ENCODE data around the gene SUPT4H1.

Gene SUPT4H1

DNA sequence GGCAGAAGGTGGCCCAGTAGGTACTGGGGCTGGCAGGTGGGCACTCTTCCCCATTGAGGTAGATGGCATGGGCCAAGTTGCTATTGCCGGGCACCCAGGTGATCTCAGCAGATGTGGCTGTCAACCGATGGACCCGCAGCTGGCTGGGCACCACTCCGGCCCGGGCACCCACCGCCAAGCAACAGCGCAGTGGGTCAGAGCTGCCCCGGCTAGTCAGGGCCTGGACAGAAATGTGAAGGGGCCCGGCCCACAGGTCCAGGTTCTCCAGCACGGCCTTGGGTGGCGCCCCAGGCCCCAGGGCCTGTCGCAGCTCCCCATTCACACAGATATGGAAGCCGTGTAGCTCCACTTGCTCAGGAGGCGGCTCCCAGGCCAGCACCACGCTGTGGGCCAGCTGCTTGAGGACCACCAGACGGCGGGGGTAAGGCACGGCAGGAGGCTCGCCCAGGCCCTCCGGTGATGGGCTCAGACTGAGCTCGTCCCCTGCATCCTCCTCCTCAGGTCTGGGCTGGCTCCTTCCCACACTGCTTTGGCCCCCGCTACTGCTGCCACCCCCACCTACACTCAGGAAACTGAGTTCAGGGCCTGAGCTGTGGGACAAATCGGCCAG, 39.9 kb downstream of the SUPT4H1 start:
- WGBS = 90% methylated on average over 23 of the region's 23 CpGs
- H3K27me3 ChIP-seq (ENCODE audit: insufficient read depth, low read length) = no peaks in the 10 kb centered on the region
- no peak overlapping the region for H3K27ac ChIP-seq (ENCODE audit: low read depth, low read length)
- H3K9me3 ChIP-seq (ENCODE audit: insufficient read depth, low read depth, low read length) = no peaks in the 10 kb centered on the region
- no peak overlapping the region for H3K4me3 ChIP-seq (ENCODE audit: low read length)
- H3K36me3 ChIP-seq (ENCODE audit: insufficient read depth, low read length) = no peaks in the 10 kb centered on the region
- no peak overlapping the region for H3K9ac ChIP-seq (ENCODE audit: low read depth, low read length)
- no peaks in the 10 kb centered on the region; the same call in 1 of the 2 replicates for H3K4me1 ChIP-seq (ENCODE audit: insufficient read depth, low read length)

DNA sequence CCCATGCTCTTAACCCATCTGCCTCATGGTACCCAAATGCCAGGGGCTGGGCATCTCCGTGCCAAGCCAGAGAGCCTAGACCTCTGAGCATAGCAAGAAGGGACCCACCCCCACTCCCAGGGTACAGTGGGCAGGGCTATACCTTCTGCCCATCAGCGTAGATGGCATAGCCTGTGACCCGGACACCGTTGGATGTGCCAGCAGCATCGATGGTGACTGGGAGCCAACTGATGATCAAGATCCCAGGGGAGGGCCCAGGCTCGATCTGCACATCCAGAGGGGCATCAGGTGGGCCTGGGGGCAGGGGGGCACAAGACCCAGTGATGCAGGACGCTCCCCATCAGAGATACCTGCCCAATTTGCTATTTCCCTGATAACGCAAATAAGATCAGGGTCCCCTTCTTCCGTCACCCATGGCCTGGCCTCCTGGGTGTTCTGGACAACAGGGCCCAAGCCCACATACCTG, 40.5 kb downstream of the SUPT4H1 start:
- no peaks in the 10 kb centered on the region; the same call in 1 of the 2 replicates for H3K4me1 ChIP-seq (ENCODE audit: insufficient read depth, low read length)
- no peaks in the 10 kb centered on the region for H3K36me3 ChIP-seq (ENCODE audit: insufficient read depth, low read length)
- no peaks in the 10 kb centered on the region for H3K27me3 ChIP-seq (ENCODE audit: insufficient read depth, low read length)
- H3K9me3 ChIP-seq (ENCODE audit: insufficient read depth, low read depth, low read length) = no peaks in the 10 kb centered on the region
- H3K9ac ChIP-seq (ENCODE audit: low read depth, low read length) = no peak overlapping the region
- whole genome bisulfite sequencing = 94% methylated on average over 9 of the region's 9 CpGs
- H3K27ac ChIP-seq (ENCODE audit: low read depth, low read length) = no peak overlapping the region
- no peak overlapping the region for H3K4me3 ChIP-seq (ENCODE audit: low read length)

DNA sequence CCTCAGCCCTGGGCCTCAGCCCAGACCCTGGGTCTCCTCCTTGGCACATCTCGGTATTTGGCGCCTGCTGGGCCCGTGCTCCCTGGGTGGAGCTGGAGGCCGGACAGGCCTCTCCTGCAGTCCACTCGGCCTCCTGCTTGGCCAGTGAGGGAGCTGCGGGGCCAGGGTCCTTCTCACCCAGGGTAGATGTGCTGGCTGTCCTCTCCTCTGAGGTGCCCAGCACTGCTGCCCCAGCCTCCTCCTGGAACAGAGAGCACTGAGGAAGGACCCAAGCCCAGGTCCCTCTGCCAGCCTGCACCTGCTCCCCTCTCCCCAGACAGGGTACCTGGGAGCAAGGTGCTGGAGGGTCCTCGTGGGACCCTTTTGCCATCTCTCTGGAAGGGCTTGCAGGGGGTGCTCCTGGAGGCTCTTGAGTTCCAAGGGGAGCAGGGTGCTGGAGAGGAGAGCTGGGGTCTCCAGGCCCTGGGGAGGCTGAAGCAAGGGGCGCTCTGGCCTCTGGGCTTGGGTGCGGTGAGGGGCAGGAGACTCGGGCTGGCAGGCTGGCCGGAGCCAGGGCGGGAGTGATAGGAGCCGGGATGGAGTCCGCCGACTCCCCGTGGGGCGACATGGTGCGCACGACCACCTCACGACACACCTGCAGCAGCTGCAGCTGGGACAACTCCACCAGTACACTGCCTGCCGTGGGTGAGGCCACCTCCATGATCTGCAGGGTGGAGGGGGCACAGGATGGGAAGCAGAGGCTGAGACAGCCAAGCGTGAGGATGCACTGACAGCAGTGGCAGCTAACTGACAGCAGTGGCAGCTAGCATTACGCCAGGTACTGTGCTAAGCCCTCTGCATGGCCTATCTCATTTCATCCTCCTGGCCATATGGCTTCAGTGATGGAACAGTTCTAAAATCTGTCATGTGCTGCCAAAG, 41.2 kb downstream of the SUPT4H1 start:
- H3K9ac ChIP-seq (ENCODE audit: low read depth, low read length) = no peak overlapping the region
- 90% methylated on average over 23 of the region's 23 CpGs for WGBS
- no peaks in the 10 kb centered on the region; the same call in 1 of the 2 replicates for H3K4me1 ChIP-seq (ENCODE audit: insufficient read depth, low read length)
- H3K27ac ChIP-seq (ENCODE audit: low read depth, low read length) = no peak overlapping the region
- no peaks in the 10 kb centered on the region for H3K9me3 ChIP-seq (ENCODE audit: insufficient read depth, low read depth, low read length)
- H3K27me3 ChIP-seq (ENCODE audit: insufficient read depth, low read length) = no peaks in the 10 kb centered on the region
- H3K4me3 ChIP-seq (ENCODE audit: low read length) = no peak overlapping the region
- H3K36me3 ChIP-seq (ENCODE audit: insufficient read depth, low read length) = no peaks in the 10 kb centered on the region

DNA sequence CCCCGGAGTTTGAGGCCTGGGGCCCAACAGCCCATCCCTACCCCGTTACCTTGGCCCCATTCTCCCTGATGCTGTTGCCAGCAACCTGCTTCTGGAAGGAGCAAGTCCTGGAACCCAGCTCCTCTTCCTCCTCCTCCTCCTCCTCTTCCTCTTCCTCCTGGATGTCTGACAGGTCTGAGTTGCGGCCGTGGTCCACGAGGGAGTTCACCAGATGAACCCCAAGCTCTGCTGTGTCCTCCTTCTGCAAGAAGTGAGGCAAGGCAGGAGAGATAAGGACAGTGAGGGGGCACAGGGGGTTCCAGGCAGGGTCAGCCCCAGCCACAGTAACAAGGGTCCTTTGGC, 42.1 kb downstream of the SUPT4H1 start:
- no peaks in the 10 kb centered on the region for H3K9me3 ChIP-seq (ENCODE audit: insufficient read depth, low read depth, low read length)
- H3K9ac ChIP-seq (ENCODE audit: low read depth, low read length) = no peak overlapping the region
- H3K27me3 ChIP-seq (ENCODE audit: insufficient read depth, low read length) = no peaks in the 10 kb centered on the region
- H3K36me3 ChIP-seq (ENCODE audit: insufficient read depth, low read length) = no peaks in the 10 kb centered on the region
- no peak overlapping the region for H3K4me3 ChIP-seq (ENCODE audit: low read length)
- H3K27ac ChIP-seq (ENCODE audit: low read depth, low read length) = no peak overlapping the region
- no peaks in the 10 kb centered on the region; the same call in 1 of the 2 replicates for H3K4me1 ChIP-seq (ENCODE audit: insufficient read depth, low read length)
- 87% methylated on average over 5 of the region's 5 CpGs for WGBS

DNA sequence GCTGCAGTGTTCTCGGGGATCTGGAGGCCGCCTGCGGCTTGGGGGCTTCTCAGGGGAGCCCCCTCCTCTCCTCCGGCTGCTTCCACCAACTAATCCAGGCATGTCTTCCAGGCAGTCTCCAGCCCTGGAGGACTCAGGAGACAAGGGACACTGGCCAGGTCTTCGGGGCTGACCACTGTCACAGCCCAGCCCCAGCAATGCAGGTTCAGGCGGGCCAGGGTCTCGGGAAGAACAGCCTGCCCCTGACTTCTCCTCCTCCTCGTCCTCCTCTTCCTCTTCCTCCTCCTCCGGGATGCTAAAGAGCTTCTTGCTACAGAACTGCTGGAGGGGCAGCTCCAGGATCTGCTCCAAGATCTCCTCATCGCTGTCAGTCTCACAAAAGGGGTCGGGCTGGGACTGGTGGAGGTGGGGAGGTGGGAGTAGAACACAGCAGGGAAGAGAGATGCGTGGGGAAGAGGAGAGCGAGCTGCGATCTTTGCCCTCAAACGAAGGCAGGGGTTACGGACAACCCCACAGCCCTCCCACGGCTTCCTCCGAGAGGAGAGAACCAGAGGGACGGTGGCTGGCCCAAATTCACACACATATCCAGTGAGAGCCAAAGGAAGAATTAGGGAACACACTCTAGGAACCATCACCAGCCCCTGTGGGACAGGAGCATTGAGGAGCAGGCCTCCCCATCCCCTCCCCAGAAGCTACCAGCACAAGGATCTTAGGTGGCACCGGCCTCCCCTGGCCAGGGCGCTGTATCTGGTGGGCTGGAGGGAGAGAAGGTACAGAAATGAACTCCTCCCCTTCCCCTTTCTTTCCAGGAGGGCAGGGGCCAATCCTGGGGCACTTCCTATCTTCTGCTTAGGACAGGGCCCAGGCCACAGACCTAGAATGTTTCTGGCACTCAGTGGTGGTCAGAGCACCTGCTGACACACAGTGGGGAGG, 42.8 kb downstream of the SUPT4H1 start:
- Histone ChIP-seq H3K9me3 (ENCODE audit: insufficient read depth, low read depth, low read length) (no peaks in the 10 kb centered on the region), H3K4me3 (ENCODE audit: low read length) (no peak overlapping the region), H3K27ac (ENCODE audit: low read depth, low read length) (no peak overlapping the region), H3K36me3 (ENCODE audit: insufficient read depth, low read length) (no peaks in the 10 kb centered on the region), H3K4me1 (ENCODE audit: insufficient read depth, low read length) (no peaks in the 10 kb centered on the region; the same call in none of the 2 replicates), H3K9ac (ENCODE audit: low read depth, low read length) (no peak overlapping the region), H3K27me3 (ENCODE audit: insufficient read depth, low read length) (no peaks in the 10 kb centered on the region)
- 83% methylated on average over 19 of the region's 21 CpGs for WGBS

DNA sequence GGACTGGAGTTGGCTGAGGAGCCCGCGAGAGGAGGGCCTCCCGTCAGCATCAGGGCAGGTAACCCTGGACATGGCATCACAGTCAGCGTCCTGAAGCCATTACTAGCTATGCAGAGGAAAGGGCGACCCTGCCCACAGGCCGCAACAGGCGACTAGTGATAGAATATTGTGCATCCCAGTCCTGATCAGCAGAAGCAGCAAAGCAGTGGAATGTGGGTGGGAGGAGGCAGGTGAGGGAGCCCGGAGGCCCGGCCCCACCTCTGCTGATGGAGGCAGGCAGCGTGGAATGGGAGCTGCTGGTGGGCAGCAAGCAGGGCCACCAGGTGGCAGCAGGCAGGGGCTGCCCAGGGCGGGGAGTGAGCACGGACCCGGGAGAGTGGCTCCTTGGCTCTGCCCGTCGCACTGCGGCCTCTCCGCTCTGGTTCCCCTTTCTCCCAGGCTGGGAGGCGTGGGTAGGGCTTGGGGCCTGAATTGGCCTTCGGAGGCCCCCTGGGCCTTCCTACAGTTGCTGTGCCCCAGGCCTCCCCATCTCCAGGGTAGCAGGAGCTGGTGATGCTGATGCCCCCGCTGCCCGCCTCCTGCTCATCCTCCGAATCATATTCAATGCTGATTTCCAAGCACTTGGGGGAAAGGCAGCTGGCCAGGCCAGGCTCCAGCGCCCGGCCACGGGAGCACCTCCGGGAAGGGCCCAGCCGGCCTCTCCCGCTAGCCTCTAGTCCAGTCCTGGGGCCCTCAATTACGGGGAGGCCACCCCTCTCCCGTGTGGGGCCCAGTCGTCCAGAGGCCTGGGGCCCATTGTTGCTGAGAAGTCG, 43.6 kb downstream of the SUPT4H1 start:
- peaks cover 5% of the 10 kb centered on the region for H3K4me1 ChIP-seq (ENCODE audit: insufficient read depth, low read length)
- H3K27ac ChIP-seq (ENCODE audit: low read depth, low read length) = no peak overlapping the region
- H3K36me3 ChIP-seq (ENCODE audit: insufficient read depth, low read length) = no peaks in the 10 kb centered on the region
- H3K4me3 ChIP-seq (ENCODE audit: low read length) = no peak overlapping the region
- no peaks in the 10 kb centered on the region for H3K9me3 ChIP-seq (ENCODE audit: insufficient read depth, low read depth, low read length)
- H3K27me3 ChIP-seq (ENCODE audit: insufficient read depth, low read length) = no peaks in the 10 kb centered on the region
- H3K9ac ChIP-seq (ENCODE audit: low read depth, low read length) = no peak overlapping the region
- WGBS = 81% methylated on average over 32 of the region's 32 CpGs

DNA sequence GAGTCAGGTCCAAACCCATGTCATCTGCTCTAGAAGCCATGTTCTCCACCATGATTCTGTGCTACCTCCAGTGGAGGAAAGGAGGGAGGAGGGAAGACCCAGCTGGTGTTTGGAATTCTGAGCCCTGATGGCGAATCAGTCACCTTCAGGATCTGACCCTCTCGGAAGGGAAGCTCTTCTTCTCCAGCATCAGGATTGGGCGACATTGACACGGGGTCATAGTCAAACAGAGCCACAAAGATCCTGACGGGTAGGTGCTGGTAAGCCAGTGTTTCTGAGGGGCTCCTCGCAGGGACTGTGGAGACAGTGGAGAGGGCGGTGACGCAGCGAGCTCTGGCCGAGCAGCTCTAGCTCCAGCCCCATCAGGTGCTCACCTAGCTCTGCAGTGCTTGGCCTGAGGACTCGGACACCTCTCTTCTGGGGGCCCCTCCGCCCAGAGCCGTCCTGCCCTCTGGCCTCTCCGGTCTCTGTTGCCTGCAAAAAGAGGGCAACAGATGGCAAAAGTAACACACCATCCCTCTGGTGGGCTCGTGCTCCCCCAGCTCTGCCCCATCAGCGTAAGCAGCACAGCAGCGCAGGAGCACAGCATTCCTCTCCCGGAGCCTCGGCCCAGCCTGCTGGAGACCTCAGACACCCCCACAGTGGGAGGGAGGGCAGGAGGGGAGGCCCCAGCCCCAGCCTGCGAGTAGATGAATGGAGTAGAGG, 44.4 kb downstream of the SUPT4H1 start:
- WGBS = 95% methylated on average over 20 of the region's 20 CpGs
- no peak overlapping the region for H3K4me3 ChIP-seq (ENCODE audit: low read length)
- no peaks in the 10 kb centered on the region for H3K36me3 ChIP-seq (ENCODE audit: insufficient read depth, low read length)
- peaks cover 5% of the 10 kb centered on the region; the same call in 1 of the 2 replicates for H3K4me1 ChIP-seq (ENCODE audit: insufficient read depth, low read length)
- H3K27ac ChIP-seq (ENCODE audit: low read depth, low read length) = no peak overlapping the region
- H3K9ac ChIP-seq (ENCODE audit: low read depth, low read length) = no peak overlapping the region
- H3K27me3 ChIP-seq (ENCODE audit: insufficient read depth, low read length) = no peaks in the 10 kb centered on the region
- no peaks in the 10 kb centered on the region for H3K9me3 ChIP-seq (ENCODE audit: insufficient read depth, low read depth, low read length)

DNA sequence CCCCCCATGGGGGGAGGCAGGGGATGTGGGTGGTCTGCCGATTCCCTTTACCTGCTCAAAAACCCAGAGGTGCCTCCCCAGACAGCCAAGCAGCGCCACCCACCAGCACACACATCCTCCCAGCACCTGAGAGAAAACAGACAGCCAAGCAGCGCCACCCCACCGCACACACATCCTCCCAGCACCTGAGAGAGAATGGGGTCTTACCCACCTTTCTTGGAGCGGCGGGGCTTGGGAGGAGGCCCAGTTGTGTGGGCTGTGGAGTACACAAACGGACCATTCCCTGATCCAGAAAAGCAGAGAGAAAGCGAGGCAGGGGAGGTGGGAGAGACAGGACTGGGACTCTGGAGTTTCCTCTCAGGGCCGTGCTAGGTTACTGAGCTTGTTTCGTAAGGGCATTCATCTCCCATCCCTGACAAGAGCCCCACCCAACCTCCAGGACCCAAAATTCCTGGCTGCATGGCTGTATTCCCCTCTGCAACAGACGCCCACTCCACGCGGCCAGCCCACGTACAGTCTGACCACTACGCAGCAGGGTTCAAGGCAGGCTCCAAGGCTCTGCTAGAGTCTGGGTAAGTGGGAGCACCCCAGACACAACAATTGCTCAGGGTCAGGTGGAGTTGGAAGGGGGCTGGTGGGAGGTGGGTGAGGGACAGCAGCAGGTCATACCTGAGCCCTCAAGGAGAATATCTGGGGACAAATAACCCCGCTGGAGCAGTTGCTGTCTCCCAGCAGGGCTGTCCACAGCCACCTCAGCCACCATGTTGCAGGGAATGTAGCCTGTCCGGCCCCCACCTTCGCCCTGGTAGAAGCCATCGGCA, 45.7 kb downstream of the SUPT4H1 start:
- H3K4me1 ChIP-seq (ENCODE audit: insufficient read depth, low read length) = peaks cover 5% of the 10 kb centered on the region; the same call in 1 of the 2 replicates
- WGBS = 93% methylated on average over 18 of the region's 19 CpGs
- no peak overlapping the region for H3K4me3 ChIP-seq (ENCODE audit: low read length)
- no peaks in the 10 kb centered on the region for H3K36me3 ChIP-seq (ENCODE audit: insufficient read depth, low read length)
- H3K9ac ChIP-seq (ENCODE audit: low read depth, low read length) = no peak overlapping the region
- no peaks in the 10 kb centered on the region for H3K27me3 ChIP-seq (ENCODE audit: insufficient read depth, low read length)
- no peak overlapping the region for H3K27ac ChIP-seq (ENCODE audit: low read depth, low read length)
- H3K9me3 ChIP-seq (ENCODE audit: insufficient read depth, low read depth, low read length) = no peaks in the 10 kb centered on the region

DNA sequence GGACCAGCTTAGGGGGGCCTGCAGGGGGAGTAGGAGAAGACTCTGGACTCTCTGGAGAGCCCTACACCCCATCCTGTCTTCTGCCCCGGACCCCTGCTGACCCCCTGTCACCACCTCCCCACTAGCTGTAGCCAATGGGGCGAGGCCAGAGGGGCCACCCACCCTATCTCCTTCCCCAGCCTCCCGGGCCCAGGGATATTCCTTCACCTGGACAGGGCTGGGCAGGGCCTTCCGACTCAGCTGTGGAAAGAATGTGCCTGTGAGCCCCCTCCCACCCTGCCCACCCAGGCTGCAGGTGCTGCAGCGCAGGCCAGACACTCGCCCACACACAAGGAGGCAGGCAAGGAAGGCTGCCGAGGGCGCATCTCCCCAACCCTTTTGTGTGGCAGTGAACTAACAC, 46.4 kb downstream of the SUPT4H1 start:
- no peaks in the 10 kb centered on the region for H3K27me3 ChIP-seq (ENCODE audit: insufficient read depth, low read length)
- H3K4me1 ChIP-seq (ENCODE audit: insufficient read depth, low read length) = peaks cover 5% of the 10 kb centered on the region; the same call in 1 of the 2 replicates
- no peaks in the 10 kb centered on the region for H3K9me3 ChIP-seq (ENCODE audit: insufficient read depth, low read depth, low read length)
- WGBS = 89% methylated on average over 8 of the region's 8 CpGs
- H3K4me3 ChIP-seq (ENCODE audit: low read length) = no peak overlapping the region
- no peaks in the 10 kb centered on the region for H3K36me3 ChIP-seq (ENCODE audit: insufficient read depth, low read length)
- H3K9ac ChIP-seq (ENCODE audit: low read depth, low read length) = no peak overlapping the region
- H3K27ac ChIP-seq (ENCODE audit: low read depth, low read length) = no peak overlapping the region

Data from HUES64 (cell line).